Uterus (tissue), 2 donors: ENCODE results near the gene PARD3.

Experiments
- POLR2A ChIP-seq, 2 donors: fragments of 450-650 bp; IDR thresholded peaks; one replicate each; pipeline ENCODE4 v1.6.1; 2016; ENCODE audit warnings: antibody characterized with exemption in 2 of 2, mild to moderate bottlenecking in 1 of 2, moderate library complexity in 1 of 2
- TF ChIP-seq, protein P1 (sequence below), 4 experiments: fragments of 200-600 bp in 2 of 4; fragments of 450-650 bp in 2 of 4; sonication (generic) in 2 of 4; IDR thresholded peaks; one replicate each; pipeline ENCODE4 v1.5.1; 2016 to 2019; ENCODE audit warnings: antibody characterized with exemption in 4 of 4, mild to moderate bottlenecking in 2 of 4, moderate library complexity in 1 of 4

- no peak for TF ChIP-seq POLR2A (IDR thresholded peaks at IDR 0.05)
- TF ChIP-seq, protein P1, sequence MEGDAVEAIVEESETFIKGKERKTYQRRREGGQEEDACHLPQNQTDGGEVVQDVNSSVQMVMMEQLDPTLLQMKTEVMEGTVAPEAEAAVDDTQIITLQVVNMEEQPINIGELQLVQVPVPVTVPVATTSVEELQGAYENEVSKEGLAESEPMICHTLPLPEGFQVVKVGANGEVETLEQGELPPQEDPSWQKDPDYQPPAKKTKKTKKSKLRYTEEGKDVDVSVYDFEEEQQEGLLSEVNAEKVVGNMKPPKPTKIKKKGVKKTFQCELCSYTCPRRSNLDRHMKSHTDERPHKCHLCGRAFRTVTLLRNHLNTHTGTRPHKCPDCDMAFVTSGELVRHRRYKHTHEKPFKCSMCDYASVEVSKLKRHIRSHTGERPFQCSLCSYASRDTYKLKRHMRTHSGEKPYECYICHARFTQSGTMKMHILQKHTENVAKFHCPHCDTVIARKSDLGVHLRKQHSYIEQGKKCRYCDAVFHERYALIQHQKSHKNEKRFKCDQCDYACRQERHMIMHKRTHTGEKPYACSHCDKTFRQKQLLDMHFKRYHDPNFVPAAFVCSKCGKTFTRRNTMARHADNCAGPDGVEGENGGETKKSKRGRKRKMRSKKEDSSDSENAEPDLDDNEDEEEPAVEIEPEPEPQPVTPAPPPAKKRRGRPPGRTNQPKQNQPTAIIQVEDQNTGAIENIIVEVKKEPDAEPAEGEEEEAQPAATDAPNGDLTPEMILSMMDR (IDR thresholded peaks at IDR 0.05), result no peak
Observed at GRCh38 chr10:34800624-34801023, 14.5 kb downstream of the PARD3 start.
